Mucosa of descending colon (tissue), 3 donors: ENCODE data around the gene TSPAN7. TPM values are rescaled to one million over a fixed set of nuclear protein-coding genes. Genes with fewer than 3 reads are reported as not detected.
A peak's percentile ranks its signal among the peaks of the same experiment; 100 is the strongest.

Source experiments
- ATAC-seq: fragments of 200-7000 bp; cut with Tn5 transposase; one replicate; pipeline ENCODE4 v1.9.1; 2020; ENCODE audit warnings: mild to moderate bottlenecking, moderate library complexity
- DNase-seq, 3 donors: peaks; one replicate each; pipeline ENCODE4 v3.0.0-alpha.2; 2020
- H3K36me3 ChIP-seq: fragments of 200-600 bp; one replicate; pipeline ENCODE4 v1.8.0; 2021; ENCODE audit warnings: low read depth, mild to moderate bottlenecking
- H3K4me1 ChIP-seq: fragments of 200-600 bp; one replicate; pipeline ENCODE4 v1.8.0; 2021; ENCODE audit warnings: low read depth, mild to moderate bottlenecking
- H3K4me3 ChIP-seq: fragments of 200-600 bp; one replicate; pipeline ENCODE4 v1.8.0; 2021; ENCODE audit warnings: mild to moderate bottlenecking
- H3K9me3 ChIP-seq: fragments of 200-600 bp; one replicate; pipeline ENCODE4 v1.8.0; 2021; ENCODE audit warnings: mild to moderate bottlenecking
- intact Hi-C, 2 donors: fragments of 100-400 bp; cut with DNase I in 1 of 2; cut with micrococcal nuclease in 1 of 2; formaldehyde crosslinking; loops; one replicate each; pipeline versions ENCODE4 v1.11.0 to v1.11.1; 2022; cut with DNase I, micrococcal nuclease
- total RNA-seq, 3 donors: library from RNA; stranded (reverse); fragmentation: NEBNext Ultra II Directional in 2 of 3; extraction: Animal tissue kit (Norgen Biotek cat#: 25700) in 2 of 3; gene quantifications; one replicate each; pipeline versions ENCODE4 v1.2.1 to v1.2.4, GENCODE V29; 2021 to 2023
- TF ChIP-seq, protein P1 (sequence below): fragments of 200-600 bp; IDR thresholded peaks from one replicate; pipeline ENCODE4 v1.8.0; 2022; ENCODE audit warnings: antibody characterized with exemption, mild to moderate bottlenecking
- donor health status: DM: no; HTN: no; CAD: no; lungs with moderate emphysema.
- donor health status: DM: no; HTN: no; CAD: no.
- donor health status: DM: no; HTN: yes; CAD: no.

Gene TSPAN7
- total RNA-seq, 3 donors from 2014 or later = 61.4 to 138 (median 104) TPM

DNA sequence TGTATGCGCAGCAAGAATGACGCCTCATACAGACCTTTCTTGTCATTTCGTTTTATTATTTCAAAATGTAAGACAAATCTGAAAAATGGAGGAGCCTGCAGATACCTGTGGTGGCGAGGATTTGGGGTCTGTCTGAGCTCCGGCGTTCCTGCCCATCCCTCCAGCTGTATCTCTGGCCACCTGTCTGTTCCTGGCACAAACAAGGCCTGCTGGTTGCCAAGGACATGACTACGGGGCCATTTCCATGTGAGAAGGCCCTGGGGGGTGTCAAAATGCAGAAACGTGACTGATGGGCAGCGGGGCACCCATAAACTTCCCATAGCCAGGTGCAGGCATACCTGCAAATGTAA, 591 bp upstream of the TSPAN7 start:
- ATAC-seq (no peak), DNase-seq (no peak)
- TF ChIP-seq, protein P1, sequence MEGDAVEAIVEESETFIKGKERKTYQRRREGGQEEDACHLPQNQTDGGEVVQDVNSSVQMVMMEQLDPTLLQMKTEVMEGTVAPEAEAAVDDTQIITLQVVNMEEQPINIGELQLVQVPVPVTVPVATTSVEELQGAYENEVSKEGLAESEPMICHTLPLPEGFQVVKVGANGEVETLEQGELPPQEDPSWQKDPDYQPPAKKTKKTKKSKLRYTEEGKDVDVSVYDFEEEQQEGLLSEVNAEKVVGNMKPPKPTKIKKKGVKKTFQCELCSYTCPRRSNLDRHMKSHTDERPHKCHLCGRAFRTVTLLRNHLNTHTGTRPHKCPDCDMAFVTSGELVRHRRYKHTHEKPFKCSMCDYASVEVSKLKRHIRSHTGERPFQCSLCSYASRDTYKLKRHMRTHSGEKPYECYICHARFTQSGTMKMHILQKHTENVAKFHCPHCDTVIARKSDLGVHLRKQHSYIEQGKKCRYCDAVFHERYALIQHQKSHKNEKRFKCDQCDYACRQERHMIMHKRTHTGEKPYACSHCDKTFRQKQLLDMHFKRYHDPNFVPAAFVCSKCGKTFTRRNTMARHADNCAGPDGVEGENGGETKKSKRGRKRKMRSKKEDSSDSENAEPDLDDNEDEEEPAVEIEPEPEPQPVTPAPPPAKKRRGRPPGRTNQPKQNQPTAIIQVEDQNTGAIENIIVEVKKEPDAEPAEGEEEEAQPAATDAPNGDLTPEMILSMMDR = no peak
- H3K9me3 ChIP-seq = no peaks in the 10 kb centered on the region
- no peak overlapping the region for H3K4me3 ChIP-seq
- intact Hi-C loops = no loop called here
- no peaks in the 10 kb centered on the region for H3K36me3 ChIP-seq
- no peaks in the 10 kb centered on the region for H3K4me1 ChIP-seq

DNA sequence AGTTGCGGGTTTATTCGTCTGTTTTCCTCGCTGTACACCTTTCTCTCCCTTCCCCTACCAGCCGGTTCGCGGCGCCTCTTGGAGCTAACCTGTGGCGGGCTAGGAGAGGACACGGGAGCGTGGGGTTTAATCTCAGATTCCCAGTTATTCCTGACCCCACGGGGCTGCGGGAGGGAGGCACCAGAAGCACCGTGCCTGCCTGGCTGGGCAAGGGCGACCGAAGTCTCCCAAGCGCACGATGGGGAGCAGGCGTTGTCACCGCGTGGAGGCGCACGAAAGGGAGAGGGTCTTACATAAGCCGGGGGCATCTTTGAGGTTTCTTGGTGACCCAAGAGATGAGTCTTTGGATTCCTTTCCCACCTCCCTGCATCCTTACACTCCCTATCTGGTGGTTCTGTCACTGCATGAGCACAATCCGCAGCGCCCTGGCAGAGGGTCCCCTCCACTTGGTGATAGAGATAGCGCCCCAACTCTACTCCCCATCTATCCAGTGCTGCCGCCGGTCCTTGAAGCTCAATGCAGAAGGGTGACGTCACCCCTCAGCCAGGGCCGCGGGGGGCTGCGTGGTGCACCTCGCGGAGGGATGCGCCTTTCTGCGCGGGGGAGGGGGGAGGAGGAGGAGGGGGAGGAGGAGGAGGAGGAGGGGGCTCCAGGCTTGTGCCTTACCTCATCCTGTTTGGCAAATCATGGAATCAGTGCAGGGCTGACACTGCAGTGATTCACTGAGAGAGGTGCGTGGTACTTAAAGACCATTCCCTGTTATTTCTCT, 793 bp downstream of the TSPAN7 start:
- TF ChIP-seq, protein P1 = no peak
- intact Hi-C loops = no loop called here
- H3K36me3 ChIP-seq = no peaks in the 10 kb centered on the region
- ATAC-seq = peak; percentile 16
- peak; percentile 38 to 52 (median 46) for DNase-seq
- no peaks in the 10 kb centered on the region for H3K9me3 ChIP-seq
- H3K4me3 ChIP-seq = peak overlapping the region; percentile 30
- no peaks in the 10 kb centered on the region for H3K4me1 ChIP-seq

DNA sequence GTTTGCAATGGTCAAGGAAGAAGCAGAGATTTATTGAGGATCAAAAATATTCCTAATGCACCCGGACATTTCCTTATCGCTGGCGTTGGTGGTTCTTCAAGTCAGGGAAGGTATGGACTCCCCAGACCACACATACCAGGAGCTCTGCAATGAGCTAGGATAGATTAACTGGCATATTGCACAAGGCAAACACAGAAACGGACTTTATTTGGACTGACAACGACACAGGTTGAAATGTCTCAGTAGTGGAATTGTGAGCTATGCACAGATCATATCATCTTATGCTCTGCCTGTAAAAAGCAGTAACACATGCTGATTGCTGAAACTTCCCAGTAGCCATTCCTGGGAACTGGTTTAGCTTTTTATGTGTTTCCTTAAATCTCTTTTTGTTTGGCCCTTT, 1.7 kb downstream of the TSPAN7 start:
- intact Hi-C loops = no loop called here
- H3K9me3 ChIP-seq = no peaks in the 10 kb centered on the region
- no peak overlapping the region for H3K4me3 ChIP-seq
- H3K36me3 ChIP-seq = no peaks in the 10 kb centered on the region
- DNase-seq = peak in 1 of 3 donors; percentile 9
- ATAC-seq = peak; percentile 12
- TF ChIP-seq, protein P1 = no peak
- H3K4me1 ChIP-seq = no peaks in the 10 kb centered on the region

DNA sequence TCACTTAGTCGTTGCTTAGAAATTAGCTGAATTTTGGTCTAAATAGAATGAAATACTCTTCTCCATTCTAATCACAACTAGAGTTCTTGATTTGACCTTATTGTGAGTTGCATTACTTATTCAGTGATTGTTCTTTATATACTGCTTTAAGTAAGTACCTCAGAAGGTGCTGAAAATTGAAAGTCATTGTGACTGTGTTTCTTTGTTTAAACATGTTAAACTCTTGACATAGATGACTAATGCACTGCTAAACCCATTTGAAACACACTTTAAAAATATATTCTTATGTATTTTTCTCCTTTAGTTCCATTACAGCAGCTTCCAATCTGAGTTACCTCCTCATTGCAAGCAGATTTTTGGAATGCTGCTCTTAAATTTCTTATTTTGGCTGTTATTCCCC, 9.1 kb downstream of the TSPAN7 start:
- no peak for ATAC-seq
- intact Hi-C loops = no loop called here
- Histone ChIP-seq H3K9me3 (no peaks in the 10 kb centered on the region), H3K4me1 (no peaks in the 10 kb centered on the region), H3K4me3 (no peak overlapping the region), H3K36me3 (no peaks in the 10 kb centered on the region)
- no peak for DNase-seq
- TF ChIP-seq, protein P1 = no peak

DNA sequence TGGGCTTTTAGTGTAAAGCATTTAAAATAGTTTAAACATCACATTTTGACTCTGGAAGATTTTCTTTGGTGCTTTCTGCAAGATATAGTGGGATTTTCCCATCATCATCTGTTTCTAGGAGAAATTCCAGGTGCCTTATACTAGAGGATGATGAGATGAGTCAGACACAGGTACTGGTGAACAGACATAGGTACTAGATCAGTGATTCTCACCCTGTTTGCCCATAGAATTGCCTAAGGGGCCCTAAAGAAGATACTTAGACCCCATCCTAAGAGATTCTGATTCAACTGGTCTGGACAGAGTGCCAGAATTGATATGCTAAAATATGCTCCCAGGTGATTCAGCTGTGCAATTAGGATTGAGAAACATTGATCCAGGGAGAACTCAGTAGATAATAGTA, 9.7 kb downstream of the TSPAN7 start:
- H3K4me3 ChIP-seq = no peak overlapping the region
- H3K9me3 ChIP-seq = no peaks in the 10 kb centered on the region
- TF ChIP-seq, protein P1 = no peak
- no peaks in the 10 kb centered on the region for H3K4me1 ChIP-seq
- intact Hi-C loops = no loop called here
- DNase-seq (no peak), ATAC-seq (no peak)
- H3K36me3 ChIP-seq = no peaks in the 10 kb centered on the region
